GM10248 (cell line): ENCODE results near the gene USP35.

Experiments
- CTCF ChIA-PET: fragments of 300-600 bp; sonication (Branson Sonifier 250); formaldehyde crosslinking; extraction: SDS; loops from one replicate; lab custom pipeline; 2021; ENCODE audit warnings: antibody characterized with exemption; lab: Yijun Ruan, JAX
- POLR2A ChIA-PET: fragments of 350-650 bp; sonication (Branson Sonifier 250); formaldehyde crosslinking; extraction: SDS; loops from one replicate; lab custom pipeline; 2020; ENCODE audit warnings: antibody characterized with exemption; lab: Yijun Ruan, JAX
- DNase-seq: peaks from one replicate; pipeline ENCODE4 v3.0.0; 2012; ENCODE audit errors: extremely low spot score
- TF ChIP-seq, protein P1 (sequence below): IDR thresholded peaks from 2 replicates; pipeline ENCODE4 v1.5.1; 2012; ENCODE audit warnings: mild to moderate bottlenecking, low read depth; ENCODE audit errors: extremely low read depth, missing control alignments, control extremely low read depth

The USP35 gene

GRCh38 chr11:78177216-78177615 is 11.5 kb upstream of the USP35 start:
- no peak for DNase-seq
- CTCF ChIA-PET: no interaction called here
- POLR2A ChIA-PET: no interaction called here
- TF ChIP-seq, protein P1, sequence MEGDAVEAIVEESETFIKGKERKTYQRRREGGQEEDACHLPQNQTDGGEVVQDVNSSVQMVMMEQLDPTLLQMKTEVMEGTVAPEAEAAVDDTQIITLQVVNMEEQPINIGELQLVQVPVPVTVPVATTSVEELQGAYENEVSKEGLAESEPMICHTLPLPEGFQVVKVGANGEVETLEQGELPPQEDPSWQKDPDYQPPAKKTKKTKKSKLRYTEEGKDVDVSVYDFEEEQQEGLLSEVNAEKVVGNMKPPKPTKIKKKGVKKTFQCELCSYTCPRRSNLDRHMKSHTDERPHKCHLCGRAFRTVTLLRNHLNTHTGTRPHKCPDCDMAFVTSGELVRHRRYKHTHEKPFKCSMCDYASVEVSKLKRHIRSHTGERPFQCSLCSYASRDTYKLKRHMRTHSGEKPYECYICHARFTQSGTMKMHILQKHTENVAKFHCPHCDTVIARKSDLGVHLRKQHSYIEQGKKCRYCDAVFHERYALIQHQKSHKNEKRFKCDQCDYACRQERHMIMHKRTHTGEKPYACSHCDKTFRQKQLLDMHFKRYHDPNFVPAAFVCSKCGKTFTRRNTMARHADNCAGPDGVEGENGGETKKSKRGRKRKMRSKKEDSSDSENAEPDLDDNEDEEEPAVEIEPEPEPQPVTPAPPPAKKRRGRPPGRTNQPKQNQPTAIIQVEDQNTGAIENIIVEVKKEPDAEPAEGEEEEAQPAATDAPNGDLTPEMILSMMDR: no peak

GRCh38 chr11:78179459-78180071 is 9.2 kb upstream of the USP35 start:
- TF ChIP-seq, protein P1: no peak
- ChIA-PET CTCF (no interaction called here), POLR2A (no interaction called here)
- no peak for DNase-seq

GRCh38 chr11:78180751-78181150 is 8.0 kb upstream of the USP35 start:
- TF ChIP-seq, protein P1: no peak
- CTCF ChIA-PET: no interaction called here
- POLR2A ChIA-PET: no interaction called here
- no peak for DNase-seq

DNA sequence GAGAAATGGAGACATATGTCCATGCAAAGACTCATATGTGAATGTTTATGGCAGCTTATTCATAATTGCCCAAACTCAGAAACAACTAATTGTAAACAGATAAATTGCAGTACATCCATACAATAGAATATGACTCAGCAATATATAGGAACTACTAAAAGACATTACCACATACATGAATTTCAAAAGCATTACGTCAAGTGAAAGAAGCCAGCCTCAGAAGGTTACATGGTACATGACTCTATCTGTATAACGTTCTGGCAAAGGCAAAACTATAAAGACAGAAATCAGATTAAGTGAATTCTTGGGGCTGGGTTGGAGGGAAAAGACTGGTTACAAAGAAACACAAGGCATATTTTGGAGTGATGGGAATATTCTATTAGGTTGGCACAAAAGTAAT is 7.5 kb upstream of the USP35 start:
- TF ChIP-seq, protein P1: no peak
- POLR2A ChIA-PET: no interaction called here
- CTCF ChIA-PET: no interaction called here
- no peak for DNase-seq

- CTCF ChIA-PET: interaction anchor here (0.9 to 1.5 kb wide), 2 partner anchors 41 to 50 kb away, joined by 3 to 6 read pairs; no protein-coding TSS in a partner anchor
- POLR2A ChIA-PET: interaction anchor here (0.6 to 0.7 kb wide), 3 partner anchors 138 to 705 kb away, joined by 5 to 10 read pairs (median 7); no protein-coding TSS in a partner anchor
- TF ChIP-seq, protein P1: no peak
- DNase-seq: peak; percentile 77
Measured at GRCh38 chr11:78187366-78188285, 1.1 kb upstream of the USP35 start.

DNA sequence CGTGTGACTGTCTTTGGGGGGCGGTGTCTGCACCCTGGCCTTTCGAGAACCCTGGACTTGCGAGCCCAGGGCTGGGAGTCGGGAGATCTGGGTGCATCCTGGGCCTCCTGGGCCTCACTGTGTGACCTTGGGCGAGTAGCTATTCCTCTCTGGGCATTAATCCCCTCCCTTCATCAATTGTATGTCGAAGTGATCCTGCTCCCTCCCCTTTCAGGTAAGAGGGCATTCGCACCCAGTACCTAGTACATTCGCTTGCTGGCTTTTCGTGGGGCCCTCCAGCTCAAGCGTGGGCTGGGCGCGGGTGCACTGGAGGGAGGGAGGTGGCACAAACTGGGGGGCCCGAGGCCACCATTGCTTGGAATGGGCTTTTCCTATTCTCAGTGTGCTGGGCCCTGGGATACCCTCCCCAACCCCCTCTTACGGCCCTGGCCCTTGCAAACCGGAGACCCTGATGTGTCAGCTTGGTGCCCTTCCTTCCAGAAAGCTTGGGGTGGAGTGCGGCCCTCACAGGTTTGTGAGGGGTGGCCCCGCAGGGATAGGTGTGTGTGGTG is 530 bp downstream of the USP35 start:
- TF ChIP-seq, protein P1: no peak
- ChIA-PET POLR2A (no interaction called here), CTCF (interaction anchor here (0.8 to 1.9 kb wide), 4 partner anchors 13 to 231 kb away, joined by 4 to 6 read pairs (median 4); no protein-coding TSS in a partner anchor)
- no peak for DNase-seq
